Mesenchymal stem cell (in vitro differentiated cells and primary cell): ENCODE measurements around the gene ARRDC2.

ENCODE experiments used
- DNase-seq: peaks from one replicate; pipeline ENCODE4 v3.0.0-alpha.2; 2013
- H2AFZ ChIP-seq: one replicate; pipeline ENCODE4 v1.6.1; 2013; ENCODE audit warnings: low read depth, mild to moderate bottlenecking, control low read depth, inconsistent platforms, low read length, moderate library complexity
- H2AK5ac ChIP-seq: 2 replicates; pipeline ENCODE4 v1.6.1; 2013; ENCODE audit warnings: low read length, moderate library complexity, mild to moderate bottlenecking, inconsistent platforms; ENCODE audit not compliant: severe bottlenecking
- H2BK120ac ChIP-seq: one replicate; pipeline ENCODE4 v1.6.1; 2013; ENCODE audit warnings: low read depth, mild to moderate bottlenecking, inconsistent platforms, low read length, moderate library complexity
- H2BK12ac ChIP-seq, 2 experiments: one replicate each; pipeline ENCODE4 v1.6.1; 2013; ENCODE audit warnings: inconsistent platforms in 2 of 2, low read length in 2 of 2, mild to moderate bottlenecking in 2 of 2, moderate library complexity in 2 of 2, control low read depth in 1 of 2
- H2BK15ac ChIP-seq: one replicate; pipeline ENCODE4 v1.6.1; 2013; ENCODE audit warnings: mild to moderate bottlenecking, low read depth, inconsistent platforms; ENCODE audit not compliant: poor library complexity, severe bottlenecking
- H2BK5ac ChIP-seq: 2 replicates; pipeline ENCODE4 v1.6.1; 2013; ENCODE audit warnings: low read depth, mild to moderate bottlenecking, low read length, control low read depth, inconsistent platforms; ENCODE audit not compliant: poor library complexity, severe bottlenecking
- H3K14ac ChIP-seq, 2 experiments: one replicate each; pipeline ENCODE4 v1.6.1; 2013; ENCODE audit warnings: inconsistent platforms in 2 of 2, low read length in 2 of 2, control low read depth in 1 of 2, mild to moderate bottlenecking in 1 of 2, moderate library complexity in 1 of 2
- H3K18ac ChIP-seq, 2 experiments: one replicate each; pipeline ENCODE4 v1.6.1; 2013; ENCODE audit warnings: inconsistent platforms in 2 of 2, low read length in 2 of 2, control low read depth in 1 of 2, low read depth in 1 of 2, mild to moderate bottlenecking in 1 of 2
- H3K23ac ChIP-seq, 2 experiments: one replicate each; pipeline ENCODE4 v1.6.1; 2013; ENCODE audit warnings: inconsistent platforms in 2 of 2, low read length in 2 of 2, mild to moderate bottlenecking in 2 of 2, moderate library complexity in 2 of 2, control low read depth in 1 of 2
- H3K27ac ChIP-seq: 2 replicates; pipeline ENCODE4 v1.5.1; 2013; ENCODE audit warnings: mild to moderate bottlenecking, moderate library complexity, low read length, control low read depth, inconsistent platforms; ENCODE audit not compliant: poor library complexity, severe bottlenecking
- H3K27me3 ChIP-seq, 2 experiments: 2 replicates each; pipeline versions ENCODE4 v1.6.1 to v1.7.0; 2013; ENCODE audit warnings: low read length in 2 of 2, mild to moderate bottlenecking in 2 of 2, moderate library complexity in 2 of 2, control low read depth in 1 of 2, inconsistent platforms in 1 of 2; ENCODE audit not compliant: control insufficient read depth in 1 of 2, insufficient read depth in 1 of 2
- H3K36me3 ChIP-seq, 2 experiments: 2 replicates each; pipeline versions ENCODE4 v1.6.1 to v1.7.0; 2013; ENCODE audit warnings: low read length in 2 of 2, control low read depth in 1 of 2, inconsistent platforms in 1 of 2, low read depth in 1 of 2, mild to moderate bottlenecking in 1 of 2; ENCODE audit not compliant: insufficient read depth in 2 of 2, control insufficient read depth in 1 of 2
- H3K4ac ChIP-seq, 2 experiments: one replicate each; pipeline ENCODE4 v1.6.1; 2013; ENCODE audit warnings: inconsistent platforms in 2 of 2, low read length in 2 of 2, mild to moderate bottlenecking in 2 of 2, moderate library complexity in 2 of 2, control low read depth in 1 of 2, low read depth in 1 of 2
- H3K4me1 ChIP-seq: 2 replicates; pipeline ENCODE4 v1.6.1; 2013; ENCODE audit warnings: low read depth, low read length, control low read depth; ENCODE audit not compliant: control insufficient read depth, insufficient read depth
- H3K4me2 ChIP-seq: 2 replicates; pipeline ENCODE4 v1.6.1; 2013; ENCODE audit warnings: low read length, mild to moderate bottlenecking, inconsistent platforms; ENCODE audit not compliant: poor library complexity, severe bottlenecking
- H3K4me3 ChIP-seq, 2 experiments: 2 replicates each; pipeline versions ENCODE4 v1.5.1 to v1.7.0; 2013; ENCODE audit warnings: low read length in 2 of 2, mild to moderate bottlenecking in 2 of 2, control low read depth in 1 of 2, low read depth in 1 of 2; ENCODE audit not compliant: insufficient read depth in 1 of 2
- H3K79me1 ChIP-seq: replicated peaks from 2 replicates; pipeline ENCODE4 v1.6.1; 2013; ENCODE audit warnings: mild to moderate bottlenecking, control low read depth, low read length, inconsistent platforms; ENCODE audit not compliant: poor library complexity, severe bottlenecking
- H3K9ac ChIP-seq: 2 replicates; pipeline ENCODE4 v1.7.0; 2013; ENCODE audit warnings: mild to moderate bottlenecking, low read length, moderate library complexity
- H3K9me3 ChIP-seq: 2 replicates; pipeline ENCODE4 v1.7.0; 2013; ENCODE audit warnings: mild to moderate bottlenecking, low read length; ENCODE audit not compliant: control insufficient read depth
- H4K8ac ChIP-seq: one replicate; pipeline ENCODE4 v1.6.1; 2013; ENCODE audit warnings: inconsistent platforms, mild to moderate bottlenecking, low read length, moderate library complexity
- H4K91ac ChIP-seq: one replicate; pipeline ENCODE4 v1.6.1; 2013; ENCODE audit warnings: mild to moderate bottlenecking, low read length, inconsistent platforms
- WGBS: methylation state at CpG from one replicate; pipeline ENCODE4 v1.1.7; 2013; ENCODE audit warnings: mixed read lengths; 5-methylcytosine and 5-hydroxymethylcytosine counted together

The ARRDC2 gene

DNA sequence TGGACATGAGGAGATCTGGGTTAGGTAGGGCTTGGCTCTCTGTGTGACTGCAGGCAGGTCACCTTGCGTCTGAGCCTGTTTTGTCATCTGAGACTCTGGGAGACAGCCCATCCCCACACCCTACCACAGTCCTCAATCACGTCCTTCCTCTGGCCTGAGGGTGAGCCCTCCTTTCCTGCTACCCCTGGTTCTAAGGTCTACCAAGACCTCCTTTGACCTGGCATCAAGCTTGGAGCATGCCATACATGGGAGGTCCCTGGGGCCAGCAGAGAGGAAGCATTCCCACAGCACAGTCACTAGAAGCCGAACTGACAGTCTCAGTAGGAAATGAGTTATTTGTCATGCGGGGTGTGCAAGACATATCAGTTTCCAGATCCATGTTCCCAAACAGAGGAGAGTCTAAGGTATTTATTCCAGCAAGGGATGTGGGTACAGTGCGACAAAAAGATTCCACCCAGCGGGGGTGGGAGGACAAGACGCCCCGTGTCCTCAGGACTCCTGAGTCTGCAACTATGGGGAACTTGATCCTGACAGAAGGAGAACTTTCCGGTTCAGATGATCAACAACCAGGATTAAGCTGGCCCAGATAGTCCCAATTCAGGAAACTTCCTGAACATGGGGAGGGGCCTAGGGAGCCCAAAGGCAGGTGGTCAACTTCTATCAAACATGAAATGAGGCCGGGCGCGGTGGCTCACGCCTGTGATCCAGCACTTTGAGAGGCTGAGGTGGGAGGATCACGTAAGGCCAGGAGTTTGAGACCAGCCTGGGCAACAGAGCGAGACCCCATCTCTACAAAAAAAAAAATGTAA, 9.5 kb downstream of the ARRDC2 start:
- H2BK120ac ChIP-seq: peak overlapping the region; percentile 21
- peaks cover 40% of the 10 kb centered on the region for H3K4me1 ChIP-seq
- peak overlapping the region; percentile 44 for H4K91ac ChIP-seq
- no peak overlapping the region for H3K27ac ChIP-seq
- H3K9ac ChIP-seq: no peak overlapping the region
- H2AK5ac ChIP-seq: no peak overlapping the region
- peak overlapping the region; percentile 50 to 64 for H3K18ac ChIP-seq
- peak overlapping the region in 1 of 2 experiments; percentile 41 for H3K23ac ChIP-seq
- H3K4me3 ChIP-seq: no peak overlapping the region
- peak overlapping the region in 1 of 2 experiments; percentile 90 for H2BK12ac ChIP-seq
- peak overlapping the region; percentile 59 to 70 for H3K4ac ChIP-seq
- H3K9me3 ChIP-seq: no peaks in the 10 kb centered on the region
- H2BK5ac ChIP-seq: no peak overlapping the region
- H3K14ac ChIP-seq: peak overlapping the region in 1 of 2 experiments; percentile 76
- H3K4me2 ChIP-seq: no peak overlapping the region
- no peak for DNase-seq
- no peaks in the 10 kb centered on the region for H3K79me1 ChIP-seq
- WGBS: 81% methylated on average over 15 of the region's 15 CpGs
- peak overlapping the region; percentile 47 for H2AFZ ChIP-seq
- peaks cover 5 to 21% of the 10 kb centered on the region in 2 experiments for H3K36me3 ChIP-seq
- no peaks in the 10 kb centered on the region for H3K27me3 ChIP-seq
- H4K8ac ChIP-seq: peak overlapping the region; percentile 33
- no peak overlapping the region for H2BK15ac ChIP-seq

DNA sequence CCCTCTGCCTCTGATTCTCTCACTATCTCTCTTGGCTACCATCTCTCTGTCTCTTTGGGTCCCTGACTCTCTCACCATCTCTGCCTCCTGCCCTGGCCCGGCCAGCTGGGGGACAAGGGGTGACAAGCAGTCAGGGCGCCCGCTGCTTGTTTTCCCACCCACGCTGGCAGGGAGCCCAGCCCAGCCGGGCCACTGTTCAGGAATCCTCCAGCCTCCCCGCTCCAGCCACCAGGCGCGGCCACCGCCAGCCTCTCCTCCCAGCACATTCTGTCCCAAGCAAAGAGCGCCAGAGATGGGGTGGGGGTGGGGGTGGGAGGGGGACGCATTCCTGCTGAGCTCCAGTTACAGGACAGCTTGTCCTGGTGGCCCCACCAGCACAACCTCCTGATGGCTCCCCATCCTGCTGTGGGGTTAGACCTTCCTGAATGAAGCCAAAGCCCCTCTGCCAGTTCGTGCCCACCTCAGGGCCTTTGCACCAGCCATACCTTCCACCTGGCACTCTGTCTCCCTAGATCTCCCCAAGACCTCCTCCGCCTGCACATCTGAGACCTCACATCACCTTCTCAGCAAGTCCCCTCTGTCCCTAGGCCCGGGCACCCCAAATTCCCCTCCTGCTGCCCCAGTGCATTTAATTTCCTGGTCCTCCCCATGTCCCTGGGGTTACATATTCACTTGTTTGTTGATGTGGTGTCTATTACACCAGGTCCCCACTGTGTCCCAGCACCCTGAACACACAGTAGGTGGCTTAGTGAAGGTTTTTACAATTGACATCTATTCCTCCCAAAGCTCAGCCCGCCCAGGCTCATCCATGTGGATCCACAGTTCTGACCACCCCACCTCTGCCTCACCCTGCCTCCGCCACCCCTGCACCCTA, 12.5 kb downstream of the ARRDC2 start:
- H2AK5ac ChIP-seq: peak overlapping the region; percentile 86
- peaks cover 0 to 3% of the 10 kb centered on the region in 2 experiments for H3K36me3 ChIP-seq
- peak overlapping the region; percentile 95 for H4K8ac ChIP-seq
- H3K4ac ChIP-seq: peak overlapping the region; percentile 69 to 86
- peak overlapping the region; percentile 71 for H2BK120ac ChIP-seq
- WGBS: 73% methylated on average over 9 of the region's 16 CpGs
- peak overlapping the region; percentile 62 to 72 for H3K18ac ChIP-seq
- no peaks in the 10 kb centered on the region for H3K27me3 ChIP-seq
- H3K9me3 ChIP-seq: no peaks in the 10 kb centered on the region
- H3K27ac ChIP-seq: no peak overlapping the region
- DNase-seq: peak; percentile 57
- no peak overlapping the region for H2BK5ac ChIP-seq
- no peak overlapping the region for H2AFZ ChIP-seq
- no peaks in the 10 kb centered on the region for H3K79me1 ChIP-seq
- H3K14ac ChIP-seq: peak overlapping the region in 1 of 2 experiments; percentile 23
- H3K9ac ChIP-seq: no peak overlapping the region
- no peak overlapping the region for H3K4me2 ChIP-seq
- peak overlapping the region; percentile 33 for H2BK15ac ChIP-seq
- peak overlapping the region; percentile 86 to 100 for H2BK12ac ChIP-seq
- no peak overlapping the region for H3K23ac ChIP-seq
- H4K91ac ChIP-seq: peak overlapping the region; percentile 67
- H3K4me3 ChIP-seq: no peak overlapping the region
- peaks cover 36% of the 10 kb centered on the region for H3K4me1 ChIP-seq

- Histone ChIP-seq H3K4me1 (peaks cover 36% of the 10 kb centered on the region), H2BK120ac (peak overlapping the region; percentile 94), H3K4me3 (peak overlapping the region in 1 of 2 experiments; percentile 7), H3K4ac (peak overlapping the region; percentile 69 to 86), H3K27ac (peak overlapping the region; percentile 35), H3K23ac (no peak overlapping the region), H2BK12ac (peak overlapping the region; percentile 86 to 100), H4K8ac (peak overlapping the region; percentile 100), H3K27me3 (no peaks in the 10 kb centered on the region), H3K4me2 (no peak overlapping the region), H3K36me3 (no peaks in the 10 kb centered on the region), H2AFZ (peak overlapping the region; percentile 42), H4K91ac (peak overlapping the region; percentile 96), H3K9me3 (no peaks in the 10 kb centered on the region), H2BK5ac (peak overlapping the region; percentile 15), H2BK15ac (peak overlapping the region; percentile 33), H3K9ac (peak overlapping the region; percentile 74), H3K79me1 (no peaks in the 10 kb centered on the region), H3K14ac (peak overlapping the region in 1 of 2 experiments; percentile 23), H3K18ac (peak overlapping the region; percentile 76 to 90), H2AK5ac (peak overlapping the region; percentile 86)
- DNase-seq: peak; percentile 93
- 61% methylated on average over 21 of the region's 21 CpGs for WGBS
Measured at GRCh38 chr19:18021121-18021755, 13.3 kb downstream of the ARRDC2 start.
